Adipocyte (in vitro differentiated cells): ENCODE results near the gene KCNE4.

ENCODE experiments used
- DNase-seq: peaks from one replicate; pipeline ENCODE4 v3.0.0-alpha.2; 2015; ENCODE audit warnings: low read depth
- H3K27me3 ChIP-seq: replicated peaks from 2 replicates; pipeline ENCODE4 v1.7.0; 2013; ENCODE audit warnings: mild to moderate bottlenecking, low read length, moderate library complexity; ENCODE audit not compliant: control insufficient read depth, insufficient read depth
- H3K36me3 ChIP-seq: 2 replicates; pipeline ENCODE4 v1.7.0; 2013; ENCODE audit warnings: low read length, mild to moderate bottlenecking, moderate library complexity; ENCODE audit not compliant: control insufficient read depth, insufficient read depth, severe bottlenecking
- H3K4me1 ChIP-seq: 2 replicates; pipeline ENCODE4 v1.7.0; 2013; ENCODE audit warnings: mild to moderate bottlenecking, low read length, moderate library complexity; ENCODE audit not compliant: control insufficient read depth, insufficient read depth
- H3K4me3 ChIP-seq: 2 replicates; pipeline ENCODE4 v1.7.0; 2013; ENCODE audit warnings: mild to moderate bottlenecking, low read length, moderate library complexity
- H3K9ac ChIP-seq: 2 replicates; pipeline ENCODE4 v1.7.0; 2013; ENCODE audit warnings: mild to moderate bottlenecking, low read length, moderate library complexity
- H3K9me3 ChIP-seq: 2 replicates; pipeline ENCODE4 v1.7.0; 2013; ENCODE audit warnings: mild to moderate bottlenecking, low read length, moderate library complexity; ENCODE audit not compliant: control insufficient read depth

KCNE4 gene, protein sequence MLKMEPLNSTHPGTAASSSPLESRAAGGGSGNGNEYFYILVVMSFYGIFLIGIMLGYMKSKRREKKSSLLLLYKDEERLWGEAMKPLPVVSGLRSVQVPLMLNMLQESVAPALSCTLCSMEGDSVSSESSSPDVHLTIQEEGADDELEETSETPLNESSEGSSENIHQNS

DNA sequence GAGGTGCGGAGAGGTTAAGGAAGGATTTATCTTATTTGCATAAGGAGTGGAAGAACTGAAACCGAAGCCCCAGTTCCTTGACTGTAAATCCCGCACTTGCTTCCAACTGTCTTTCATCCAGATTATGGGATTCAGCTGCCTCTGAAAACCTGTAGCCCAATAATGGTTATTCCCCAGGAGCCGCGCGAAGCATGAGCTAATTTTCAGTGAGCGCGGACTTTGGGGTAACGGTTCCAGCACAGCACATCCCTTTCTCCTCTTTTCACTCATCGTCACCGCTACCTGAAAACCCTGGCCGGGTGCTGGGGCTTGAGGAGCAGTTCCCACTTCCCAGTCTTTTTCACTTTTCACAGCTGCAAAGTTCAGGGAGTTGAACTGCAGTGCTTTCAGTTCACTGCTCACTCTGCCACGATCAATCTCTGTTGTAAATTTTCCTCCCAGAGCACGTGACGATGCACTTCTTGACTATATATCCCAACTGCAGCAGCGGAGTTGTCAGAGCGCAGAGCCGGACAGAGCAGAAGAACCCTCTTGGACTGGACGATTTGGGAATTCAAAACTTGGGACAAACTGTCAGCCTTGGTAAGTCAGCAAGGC, at the start of gene KCNE4:
Gene KCNE4, plus strand, starts transcription at position 498 of the 597 bp plus-strand sequence. CDS start 641 bp downstream, outside the sequence.
- Histone ChIP-seq H3K27me3 (no peaks in the 10 kb centered on the region), H3K36me3 (no peaks in the 10 kb centered on the region), H3K4me3 (peak within 1 kb of the TSS; percentile 88), H3K4me1 (peaks cover 55% of the 10 kb centered on the region), H3K9ac (peak within 1 kb of the TSS; percentile 89), H3K9me3 (no peaks in the 10 kb centered on the region)
- DNase-seq: peak; percentile 74

DNA sequence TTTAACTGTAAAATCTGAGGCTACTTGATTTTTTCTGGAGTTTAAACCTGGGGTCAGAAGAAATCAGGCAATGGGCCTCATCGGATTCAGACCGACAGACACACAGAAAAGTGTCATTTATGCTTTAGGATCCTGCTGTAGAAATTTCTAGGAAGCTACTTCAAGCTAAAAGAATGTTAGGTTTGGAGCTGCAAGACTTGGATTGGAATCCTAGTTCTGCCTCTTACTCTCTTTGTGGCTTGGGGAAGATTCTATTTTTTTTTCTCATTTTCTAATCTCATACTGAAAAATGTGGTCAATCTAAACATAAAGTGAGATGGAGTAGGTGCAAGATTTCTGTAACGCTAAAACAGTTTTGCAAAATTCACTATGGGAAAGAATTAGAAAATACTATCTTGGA, 48.8 kb upstream of the KCNE4 start:
- Histone ChIP-seq H3K36me3 (no peaks in the 10 kb centered on the region), H3K4me3 (no peak overlapping the region), H3K4me1 (peaks cover 9% of the 10 kb centered on the region), H3K9ac (no peak overlapping the region), H3K27me3 (no peaks in the 10 kb centered on the region), H3K9me3 (no peaks in the 10 kb centered on the region)
- no peak for DNase-seq

DNA sequence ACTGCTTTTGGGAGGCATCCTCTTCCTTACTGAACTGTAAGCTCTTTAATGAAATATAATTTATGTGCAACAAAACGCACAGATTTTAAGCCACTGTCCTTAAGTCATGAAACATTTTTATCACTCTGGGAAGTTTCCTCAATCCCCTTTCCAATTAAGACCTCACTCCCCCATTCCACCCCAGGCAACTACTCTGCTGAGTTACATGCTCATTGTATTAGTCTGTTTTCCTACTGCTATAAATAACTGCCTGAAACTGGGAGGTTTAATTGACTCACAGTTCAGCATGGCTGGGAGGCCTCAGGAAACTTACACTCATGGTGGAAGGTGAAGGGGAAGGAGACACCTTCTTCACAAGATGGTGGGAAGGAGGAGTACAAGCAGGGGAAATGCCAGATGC, 46.5 kb upstream of the KCNE4 start:
- Histone ChIP-seq H3K4me3 (no peak overlapping the region), H3K9ac (no peak overlapping the region), H3K36me3 (no peaks in the 10 kb centered on the region), H3K9me3 (no peaks in the 10 kb centered on the region), H3K27me3 (no peaks in the 10 kb centered on the region), H3K4me1 (peaks cover 12% of the 10 kb centered on the region)
- DNase-seq: no peak

DNA sequence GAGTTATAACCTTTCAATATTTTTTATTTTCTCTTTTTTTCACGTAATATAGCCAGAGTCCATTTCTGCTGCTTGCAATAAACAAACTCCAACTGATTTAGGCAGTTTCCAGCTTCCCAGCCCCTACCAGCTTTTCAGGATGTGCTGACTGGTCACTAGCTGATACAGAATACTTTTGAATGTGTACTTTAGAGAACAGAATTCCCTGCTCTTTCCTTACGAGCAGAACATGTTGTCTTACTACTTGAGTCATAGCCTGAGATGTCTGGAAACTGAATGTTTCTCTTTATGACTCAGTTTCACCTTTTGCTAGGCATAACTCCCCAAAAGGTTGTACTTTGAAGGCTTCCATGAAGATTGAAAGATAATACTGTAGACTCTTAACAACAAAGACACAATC, 44.5 kb upstream of the KCNE4 start:
- Histone ChIP-seq H3K36me3 (no peaks in the 10 kb centered on the region), H3K9ac (no peak overlapping the region), H3K4me3 (no peak overlapping the region), H3K4me1 (peaks cover 12% of the 10 kb centered on the region), H3K27me3 (no peaks in the 10 kb centered on the region), H3K9me3 (no peaks in the 10 kb centered on the region)
- peak; percentile 56 for DNase-seq

DNA sequence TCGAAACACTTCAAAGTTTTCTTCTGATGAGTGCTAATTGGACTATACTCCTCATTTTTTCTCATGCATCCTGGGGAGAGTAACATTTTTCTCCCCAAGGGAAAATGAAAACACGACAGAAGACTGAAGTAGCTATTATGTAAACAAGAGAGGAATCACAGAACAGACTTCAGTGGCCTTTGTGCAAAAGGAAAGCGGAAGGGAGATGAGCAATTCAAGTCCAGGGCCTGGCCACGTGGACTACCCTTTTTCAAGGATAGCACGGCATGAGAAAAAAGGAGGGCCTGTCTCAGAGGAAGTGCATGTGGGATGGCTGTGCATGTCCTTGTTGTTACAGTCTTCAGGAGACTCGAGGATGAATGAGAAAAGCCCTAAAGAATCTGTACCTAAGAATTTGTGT, 43.8 kb upstream of the KCNE4 start:
- Histone ChIP-seq H3K4me3 (no peak overlapping the region), H3K4me1 (peaks cover 12% of the 10 kb centered on the region), H3K9me3 (no peaks in the 10 kb centered on the region), H3K9ac (no peak overlapping the region), H3K27me3 (no peaks in the 10 kb centered on the region), H3K36me3 (no peaks in the 10 kb centered on the region)
- DNase-seq: peak; percentile 49

DNA sequence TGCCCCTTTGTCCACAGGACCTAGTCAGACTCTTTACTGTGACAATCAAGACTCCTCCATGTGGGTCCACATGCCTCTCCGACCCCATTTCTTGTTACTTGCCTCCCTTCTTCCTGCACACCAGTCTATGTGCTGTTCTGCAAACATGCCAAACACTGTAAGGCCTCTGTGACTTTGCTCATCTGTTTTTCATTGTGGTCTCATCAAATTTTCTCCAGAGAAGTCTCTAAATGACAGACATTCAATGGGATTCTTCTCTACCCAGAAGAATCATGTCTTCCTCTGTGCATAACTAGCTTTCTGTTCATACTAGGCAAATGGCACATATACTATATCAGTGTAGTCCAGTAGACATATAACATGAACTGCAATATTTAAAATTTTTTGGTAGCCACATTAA, 43.0 kb upstream of the KCNE4 start:
- Histone ChIP-seq H3K9me3 (no peaks in the 10 kb centered on the region), H3K27me3 (no peaks in the 10 kb centered on the region), H3K4me1 (peaks cover 12% of the 10 kb centered on the region), H3K36me3 (no peaks in the 10 kb centered on the region), H3K9ac (no peak overlapping the region), H3K4me3 (no peak overlapping the region)
- no peak for DNase-seq

DNA sequence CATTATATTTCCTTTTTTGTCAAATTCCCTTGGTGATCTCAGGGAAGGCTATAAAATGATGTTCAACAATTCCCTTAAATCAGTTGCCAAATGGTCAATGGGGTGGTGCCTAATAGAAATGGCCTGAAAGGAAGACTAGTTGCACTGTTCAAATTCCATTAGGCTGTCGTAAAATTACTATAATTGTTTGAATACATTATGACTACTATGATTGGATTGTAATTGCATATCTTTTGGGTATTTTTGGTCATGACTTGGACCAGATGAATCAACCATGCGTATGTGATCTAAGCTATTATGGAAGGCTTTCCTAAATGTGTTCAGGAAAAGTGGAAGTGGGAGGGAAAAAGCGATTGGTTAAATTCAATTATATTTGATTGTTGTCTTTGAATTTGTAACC, 41.3 kb upstream of the KCNE4 start:
- Histone ChIP-seq H3K4me1 (peaks cover 12% of the 10 kb centered on the region), H3K36me3 (no peaks in the 10 kb centered on the region), H3K27me3 (no peaks in the 10 kb centered on the region), H3K4me3 (no peak overlapping the region), H3K9ac (no peak overlapping the region), H3K9me3 (no peaks in the 10 kb centered on the region)
- peak; percentile 51 for DNase-seq

DNA sequence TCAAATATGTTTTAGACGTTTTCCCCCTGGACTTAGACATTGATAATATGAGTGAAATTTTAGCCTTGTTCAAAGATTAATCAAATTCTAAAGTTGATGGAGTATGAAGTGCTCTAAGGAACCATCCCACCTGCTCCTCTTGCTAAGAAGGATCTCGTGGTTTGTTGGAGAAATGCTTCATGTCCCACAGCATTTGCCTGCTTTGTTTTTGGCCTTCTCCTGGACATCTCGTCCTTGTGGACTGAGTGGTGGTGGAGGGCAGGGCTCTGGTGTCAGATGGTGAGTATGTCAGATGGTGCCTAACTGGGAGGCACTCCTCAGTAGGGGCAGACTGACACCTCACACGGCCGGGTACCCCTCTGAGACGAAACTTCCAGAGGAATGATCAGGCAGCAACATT, 39.7 kb upstream of the KCNE4 start:
- no peak overlapping the region for H3K9ac ChIP-seq
- no peak overlapping the region for H3K4me3 ChIP-seq
- no peaks in the 10 kb centered on the region for H3K27me3 ChIP-seq
- H3K36me3 ChIP-seq: no peaks in the 10 kb centered on the region
- peaks cover 11% of the 10 kb centered on the region for H3K4me1 ChIP-seq
- no peaks in the 10 kb centered on the region for H3K9me3 ChIP-seq
- DNase-seq: no peak

DNA sequence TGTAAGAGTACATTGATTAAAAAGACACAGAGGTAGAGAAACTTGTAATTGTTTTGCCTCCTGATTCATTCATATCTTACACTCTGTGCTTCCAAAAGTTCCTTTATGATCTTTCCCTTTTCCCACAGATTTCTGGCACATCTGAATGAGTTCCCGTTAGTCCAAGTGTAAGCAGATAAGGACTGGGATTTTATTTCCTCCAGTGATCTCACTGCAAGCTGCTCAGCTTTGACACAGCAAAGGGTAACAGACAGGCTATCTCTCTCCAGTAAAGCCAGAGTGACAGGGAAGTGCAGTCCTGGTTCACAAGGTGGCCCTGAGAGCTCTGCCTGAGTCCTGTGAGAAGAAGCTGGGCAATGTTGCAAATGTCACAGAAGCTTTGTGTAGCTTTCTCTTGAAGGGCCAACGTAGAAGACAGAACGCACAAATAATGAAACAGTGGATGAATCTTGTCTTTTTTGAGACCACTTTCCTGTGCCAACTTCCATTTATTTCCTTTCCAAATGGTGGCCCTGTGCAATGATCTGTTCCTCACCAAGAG, 32.5 kb upstream of the KCNE4 start:
- H3K9me3 ChIP-seq: peaks cover 5% of the 10 kb centered on the region
- H3K27me3 ChIP-seq: no peaks in the 10 kb centered on the region
- no peaks in the 10 kb centered on the region for H3K36me3 ChIP-seq
- no peaks in the 10 kb centered on the region for H3K4me1 ChIP-seq
- DNase-seq: no peak
- no peak overlapping the region for H3K9ac ChIP-seq
- no peak overlapping the region for H3K4me3 ChIP-seq

DNA sequence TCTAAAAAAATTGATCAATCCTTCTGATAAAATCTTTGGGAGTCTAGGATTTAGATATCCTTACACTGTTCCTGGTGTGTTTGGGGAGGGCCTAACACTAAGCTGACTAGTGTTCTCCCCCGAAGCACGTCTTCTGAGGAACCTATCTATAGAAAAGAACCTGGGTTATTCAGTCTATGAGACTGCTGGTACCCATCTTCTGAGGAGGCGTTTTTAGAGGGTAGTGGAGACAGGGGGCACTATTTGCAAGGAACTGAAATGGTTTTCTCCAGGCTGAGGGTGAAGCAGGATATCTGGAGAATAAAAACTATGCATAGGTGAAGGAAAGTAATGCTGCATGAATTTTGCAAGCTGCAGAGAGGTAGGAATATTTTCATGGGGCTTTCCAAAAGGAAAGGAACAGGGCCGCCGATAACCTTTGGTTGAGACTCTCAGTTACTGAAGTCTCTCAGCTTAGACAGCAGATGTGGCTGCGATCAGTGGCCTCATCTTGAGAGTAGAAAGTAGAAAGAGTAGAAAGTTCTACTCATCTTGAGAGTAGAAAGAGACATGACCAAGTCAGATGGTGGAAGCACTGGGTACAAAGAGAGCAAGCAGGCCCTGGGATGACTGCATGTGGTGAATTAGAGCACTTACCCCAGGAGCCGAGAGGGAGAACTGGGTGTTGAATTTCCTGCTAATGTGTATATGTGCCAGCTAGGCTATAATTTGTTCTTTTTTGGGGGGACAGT, 31.8 kb upstream of the KCNE4 start:
- no peak for DNase-seq
- Histone ChIP-seq H3K36me3 (no peaks in the 10 kb centered on the region), H3K4me1 (no peaks in the 10 kb centered on the region), H3K9ac (no peak overlapping the region), H3K4me3 (no peak overlapping the region), H3K9me3 (peaks cover 5% of the 10 kb centered on the region), H3K27me3 (no peaks in the 10 kb centered on the region)

DNA sequence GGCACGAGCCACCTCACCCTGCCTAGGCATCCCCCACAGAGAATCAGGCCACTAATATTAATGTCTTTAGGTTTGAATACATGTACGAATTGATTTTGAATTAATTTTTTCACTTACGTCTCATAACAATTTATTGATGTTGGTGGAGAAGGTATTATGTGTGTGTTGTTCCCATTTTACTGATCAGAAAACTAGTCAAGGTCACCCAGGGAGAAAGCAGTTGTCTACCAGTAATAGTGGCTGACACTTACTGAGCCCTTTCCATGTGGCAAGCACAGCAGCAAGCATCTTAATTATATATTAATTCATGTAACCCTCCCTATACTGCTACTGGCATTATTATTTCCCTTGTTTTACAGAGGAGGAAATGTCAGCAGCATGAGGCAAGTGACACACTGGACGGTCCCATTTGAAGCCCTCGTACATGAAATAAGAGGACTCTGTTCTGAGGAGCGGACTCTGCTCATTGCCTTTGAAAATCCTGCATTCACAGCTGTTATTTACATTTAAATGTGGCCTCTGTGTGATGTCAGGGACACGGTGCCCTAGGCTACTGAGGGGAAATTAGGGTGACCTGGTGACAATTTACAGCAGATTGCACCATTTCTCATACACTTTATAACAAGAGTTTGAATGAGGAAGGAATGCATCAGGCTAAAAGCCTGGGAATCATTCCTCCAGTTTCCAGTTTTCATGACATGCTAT, 30.9 kb upstream of the KCNE4 start:
- no peak for DNase-seq
- Histone ChIP-seq H3K9ac (no peak overlapping the region), H3K27me3 (no peaks in the 10 kb centered on the region), H3K4me3 (no peak overlapping the region), H3K4me1 (peaks cover 1% of the 10 kb centered on the region), H3K9me3 (peaks cover 5% of the 10 kb centered on the region), H3K36me3 (no peaks in the 10 kb centered on the region)
